Endothelial cell of umbilical vein (primary cell): ENCODE results near the gene KCNMA1. TPM values are rescaled to one million over a fixed set of nuclear protein-coding genes. Genes with fewer than 3 reads are reported as not detected.

Experiments
- BruUV-seq: library from RNA; stranded (reverse); fragments of 400-500 nt; replicated peaks from 2 replicates; lab custom pipeline; 2021; lab: Mats Ljungman, UMichigan
- CTCF ChIA-PET: fragments of 300-600, 350-600 bp; sonication (Branson Sonifier 250); formaldehyde crosslinking; loops from one replicate; lab custom pipeline; 2021; ENCODE audit warnings: antibody characterized with exemption, inconsistent platforms; lab: Charles Lee
- POLR2A ChIA-PET: fragments of 300-600, 350-600 bp; sonication (Branson Sonifier 250); formaldehyde crosslinking; loops from one replicate; lab custom pipeline; 2021; ENCODE audit warnings: antibody characterized with exemption, inconsistent platforms; lab: Charles Lee
- DNase-seq: peaks from one replicate; pipeline ENCODE4 v3.0.0-alpha.2; 2011; ENCODE audit warnings: low read depth, low spot score
- FAIRE-seq: peaks from 2 replicates; lab custom pipeline; 2011; peaks lifted over from hg19 to GRCh38; lab: Jason Lieb, UNC
- H2AFZ ChIP-seq: 2 replicates; pipeline ENCODE4 v1.6.0; 2012; ENCODE audit warnings: low read depth, low read length, control low read depth, inconsistent platforms
- H3K27ac ChIP-seq: 2 replicates; pipeline ENCODE4 v1.5.1; 2011; ENCODE audit warnings: low read depth, mild to moderate bottlenecking, control low read depth, low read length, moderate library complexity; ENCODE audit not compliant: insufficient read depth
- H3K27me3 ChIP-seq, 2 experiments: 2 replicates each; pipeline versions ENCODE4 v1.6.0 to v1.6.1; 2011; ENCODE audit warnings: low read length in 2 of 2, mixed read lengths in 1 of 2; ENCODE audit not compliant: control insufficient read depth in 2 of 2, insufficient read depth in 2 of 2
- H3K36me3 ChIP-seq, 2 experiments: 2 replicates in 1 of 2; 3 replicates in 1 of 2; pipeline ENCODE4 v1.5.1; 2011; ENCODE audit warnings: low read length in 2 of 2, mild to moderate bottlenecking in 1 of 2, moderate library complexity in 1 of 2; ENCODE audit not compliant: control insufficient read depth in 2 of 2, insufficient read depth in 2 of 2; ENCODE audit errors: extremely low read depth in 1 of 2
- H3K4me1 ChIP-seq: 3 replicates; pipeline ENCODE4 v1.5.1; 2011; ENCODE audit warnings: mild to moderate bottlenecking, low read length; ENCODE audit not compliant: control insufficient read depth, insufficient read depth; ENCODE audit errors: extremely low read depth
- H3K4me2 ChIP-seq: 2 replicates; pipeline ENCODE4 v1.6.1; 2011; ENCODE audit warnings: low read length, control low read depth, mixed read lengths; ENCODE audit not compliant: insufficient read depth
- H3K4me3 ChIP-seq, 3 experiments: fragments of 200-600 bp in 1 of 3; sonication (generic), shearing (Covaris generic) in 1 of 3; replicated peaks in 1 of 3; 2 replicates each; pipeline ENCODE4 v1.5.1; 2011 to 2016; ENCODE audit warnings: control low read depth in 3 of 3, low read length in 3 of 3, mild to moderate bottlenecking in 2 of 3, inconsistent platforms in 1 of 3, low read depth in 1 of 3, moderate library complexity in 1 of 3; ENCODE audit not compliant: insufficient read depth in 1 of 3
- H3K79me2 ChIP-seq: 2 replicates; pipeline ENCODE4 v1.6.0; 2012; ENCODE audit warnings: low read length, inconsistent platforms; ENCODE audit not compliant: control insufficient read depth, insufficient read depth
- H3K9ac ChIP-seq: replicated peaks from 2 replicates; pipeline ENCODE3; 2011; ENCODE audit warnings: low read length, control low read depth; ENCODE audit not compliant: insufficient read depth; ENCODE audit errors: extremely low read depth
- H3K9me1 ChIP-seq: replicated peaks from 3 replicates; pipeline ENCODE4 v1.6.0; 2011; ENCODE audit warnings: mild to moderate bottlenecking, low read length; ENCODE audit not compliant: control insufficient read depth, insufficient read depth; ENCODE audit errors: extremely low read depth
- H3K9me3 ChIP-seq: replicated peaks from 2 replicates; pipeline ENCODE4 v1.5.1; 2012; ENCODE audit warnings: low read length, inconsistent platforms; ENCODE audit not compliant: control insufficient read depth, insufficient read depth
- H4K20me1 ChIP-seq: replicated peaks from 2 replicates; pipeline ENCODE3; 2011; ENCODE audit warnings: mild to moderate bottlenecking, low read length; ENCODE audit not compliant: control insufficient read depth, insufficient read depth; ENCODE audit errors: extremely low read depth
- EZH2 ChIP-seq: IDR thresholded peaks from 2 replicates; pipeline ENCODE4 v1.6.1; 2012; ENCODE audit warnings: borderline replicate concordance, low read depth, mild to moderate bottlenecking, moderate library complexity, low read length, inconsistent platforms; ENCODE audit not compliant: severe bottlenecking
- FOS ChIP-seq: IDR thresholded peaks from 2 replicates; pipeline ENCODE4 v1.6.1; 2011; ENCODE audit warnings: mild to moderate bottlenecking, low read length, moderate library complexity, borderline replicate concordance; ENCODE audit not compliant: insufficient read depth
- GATA2 ChIP-seq: IDR thresholded peaks from 2 replicates; pipeline ENCODE4 v1.7.0; 2011; ENCODE audit warnings: low read depth, mild to moderate bottlenecking, moderate library complexity, mixed read lengths, low read length; ENCODE audit not compliant: insufficient read length, insufficient read depth
- JUN ChIP-seq: IDR thresholded peaks from 2 replicates; pipeline ENCODE4 v1.6.1; 2011; ENCODE audit warnings: borderline replicate concordance, low read depth; ENCODE audit not compliant: insufficient read length, insufficient read depth
- MAX ChIP-seq: IDR thresholded peaks from 2 replicates; pipeline ENCODE4 v1.6.1; 2011; ENCODE audit not compliant: insufficient read depth, insufficient read length
- MYC ChIP-seq: IDR thresholded peaks from one replicate; pipeline ENCODE4 v1.6.1; 2011; ENCODE audit warnings: mild to moderate bottlenecking, low read depth, low read length
- POLR2A ChIP-seq: IDR thresholded peaks from 2 replicates; pipeline ENCODE4 v1.6.1; 2012; ENCODE audit warnings: low read depth, mild to moderate bottlenecking, control low read depth, low read length
- dilution Hi-C: fragments of 300-500 bp; cut with MboI; formaldehyde crosslinking; loops from one replicate; pipeline ENCODE4 v1.15.0; 2019; ENCODE audit warnings: low sequenced_read_pairs; ENCODE audit not compliant: extremely low pct_ligation_motif_present
- intact Hi-C: fragments of 100-400 bp; cut with micrococcal nuclease; formaldehyde crosslinking; loops from one replicate; pipeline ENCODE4 v1.10.0; 2022
- polyA plus RNA-seq, 4 experiments: library from polyadenylated mRNA; depleted of rRNA in 3 of 4; stranded (reverse) in 3 of 4; unstranded in 1 of 4; fragments of >200 nt; gene quantifications; 2 replicates each; pipeline versions ENCODE4 v1.2.1 to v1.2.3, GENCODE V29; 2011 to 2012; ENCODE audit warnings: missing spikeins in 1 of 4
- total RNA-seq: library from RNA; stranded (reverse); gene quantifications from 2 replicates; pipeline ENCODE4 v1.2.3, GENCODE V29; 2021

Gene KCNMA1
- total and polyA plus RNA-seq, 2 donors (not counting 3 experiments of a cell fraction or from before 2014, with no cell fraction given) = 0.10 to 0.82 TPM

GRCh38 chr10:77355844-77356243 lies 281.8 kb downstream of the KCNMA1 start:
- ChIA-PET POLR2A (no interaction called here), CTCF (interaction anchor here (0.9 to 1.4 kb wide), 2 partner anchors 27 to 37 kb away, joined by 3 to 4 read pairs; no protein-coding TSS in a partner anchor)
- no peaks in the 10 kb centered on the region for H3K27me3 ChIP-seq
- no peaks in the 10 kb centered on the region for H3K79me2 ChIP-seq
- FAIRE-seq (peak; percentile 65), DNase-seq (peak; percentile 65)
- TF ChIP-seq JUN (peak; percentile 38), MYC (no peak), FOS (peak; percentile 75)
- no peaks in the 10 kb centered on the region for H3K9me1 ChIP-seq
- H4K20me1 ChIP-seq = no peaks in the 10 kb centered on the region
- H3K4me3 ChIP-seq = no peak overlapping the region
- dilution Hi-C loops = no loop called here
- H3K9ac ChIP-seq = no peak overlapping the region
- peak overlapping the region; percentile 10 for H3K27ac ChIP-seq
- H2AFZ ChIP-seq = no peak overlapping the region
- no peaks in the 10 kb centered on the region for H3K36me3 ChIP-seq
- intact Hi-C loops = no loop called here
- no TSS peak for BruUV-seq
- no peaks in the 10 kb centered on the region for H3K9me3 ChIP-seq
- peaks cover 12% of the 10 kb centered on the region for H3K4me1 ChIP-seq
- H3K4me2 ChIP-seq = no peak overlapping the region

- POLR2A ChIA-PET = interaction anchor here (0.6 kb wide), 1 partner anchor 41 kb away, joined by 3 read pairs; no protein-coding TSS in a partner anchor
- Histone ChIP-seq H3K27ac (peak overlapping the region; percentile 11), H2AFZ (peak overlapping the region; percentile 56), H3K4me3 (no peak overlapping the region), H3K9me3 (no peaks in the 10 kb centered on the region), H3K9ac (no peak overlapping the region), H3K27me3 (no peaks in the 10 kb centered on the region), H3K4me2 (no peak overlapping the region), H3K79me2 (no peaks in the 10 kb centered on the region), H3K36me3 (no peaks in the 10 kb centered on the region), H3K4me1 (peaks cover 11% of the 10 kb centered on the region), H3K9me1 (no peaks in the 10 kb centered on the region), H4K20me1 (no peaks in the 10 kb centered on the region)
- BruUV-seq = no TSS peak
- DNase-seq (no peak), FAIRE-seq (peak; percentile 48)
- TF ChIP-seq MAX (no peak), POLR2A (no peak), FOS (no peak), EZH2 (no peak), GATA2 (peak; percentile 12)
- intact Hi-C loops = no loop called here
- dilution Hi-C loops = no loop called here
- CTCF ChIA-PET = interaction anchor here (0.6 to 1.8 kb wide), 3 partner anchors 23 to 41 kb away, joined by 3 to 7 read pairs (median 3); no protein-coding TSS in a partner anchor
Observed at GRCh38 chr10:77351386-77351785, 286.2 kb downstream of the KCNMA1 start.
